Left renal pelvis (tissue), 4 donors: ENCODE data around the gene TAF7. TPM values are rescaled to one million over a fixed set of nuclear protein-coding genes. Genes with fewer than 3 reads are reported as not detected.
"Not testable (repeated sequence)": the region's sequence is repeated elsewhere in the genome, so short reads cannot be mapped to it uniquely, and the experiment has no call there.

ENCODE experiments used
- DNase-seq, 4 donors: peaks; one replicate each; pipeline ENCODE4 v3.0.0-alpha.2; 2013; ENCODE audit warnings: low read depth in 4 of 4, low spot score in 3 of 4
- polyA plus RNA-seq, 4 donors: library from polyadenylated mRNA; unstranded; fragments of 120-200 nt; gene quantifications; one replicate each; pipeline ENCODE4 v1.2.1, GENCODE V29; 2013; ENCODE audit not compliant: insufficient read length in 4 of 4

Gene TAF7
- 100 to 1,000 TPM; 142 to 184 (median 157) TPM for polyA plus RNA-seq

DNA sequence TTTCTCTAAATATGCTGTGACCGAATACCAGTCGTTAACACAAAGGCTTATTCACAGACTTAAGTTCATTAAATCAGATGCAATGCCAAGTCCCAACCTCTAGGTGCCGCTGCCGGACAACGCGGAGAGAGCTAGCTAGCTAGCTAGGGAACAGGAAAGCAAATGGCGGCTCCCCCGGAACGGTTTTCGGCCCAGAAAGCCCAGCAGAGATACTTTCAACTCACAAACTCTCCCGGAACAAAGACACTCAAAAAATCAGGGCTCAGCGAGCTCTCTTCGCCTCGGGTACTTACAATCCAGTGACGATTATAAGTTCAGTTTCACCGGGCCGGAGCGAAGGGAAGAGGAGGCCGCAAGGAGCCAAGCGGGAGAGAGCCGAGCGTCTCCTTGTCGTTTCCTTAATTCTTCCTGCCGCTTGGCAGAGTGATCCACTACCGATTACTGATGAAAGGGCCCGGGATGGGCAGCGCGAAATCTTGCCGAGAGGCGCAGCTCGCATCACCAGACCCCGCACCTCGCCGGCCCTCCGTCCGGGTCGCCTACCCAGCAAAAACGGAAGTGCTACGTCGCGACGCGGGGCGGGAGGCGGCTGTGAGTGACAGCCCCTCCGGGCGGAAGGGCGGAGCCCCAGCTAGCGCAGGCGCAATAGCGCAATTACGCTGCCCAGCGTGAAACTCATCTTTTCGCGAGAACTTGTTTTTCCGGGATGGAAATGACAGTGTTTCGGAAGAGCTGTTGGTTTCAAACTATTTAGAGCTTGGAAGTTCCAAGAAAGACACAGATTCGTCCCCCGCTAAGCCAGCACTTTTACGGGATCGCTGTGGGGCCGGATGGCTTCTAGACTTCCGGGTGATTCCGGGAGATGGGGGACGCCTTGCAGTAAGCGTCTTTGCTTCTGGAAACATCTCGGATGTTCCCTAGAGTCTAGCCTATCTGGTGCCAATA lies at the start of gene TAF7:
Gene TAF7 (minus strand): TSS at position 560 of the 945 bp plus-strand sequence. CDS start 740 bp downstream, outside the sequence.
- peak; percentile 87 to 90 (median 88) for DNase-seq

- no peak for DNase-seq
Measured at GRCh38 chr5:141366016-141366896, 45.7 kb upstream of the TAF7 start.

- no peak for DNase-seq
Measured at GRCh38 chr5:141363952-141364660, 43.5 kb upstream of the TAF7 start, which contains the start of gene PCDHGA5. Gene PCDHGA5 (plus strand): TSS chr5:141364162. CDS start chr5:141364331, 169 bp downstream.

GRCh38 chr5:141362719-141363118 lies 42.1 kb upstream of the TAF7 start:
- no peak for DNase-seq

DNA sequence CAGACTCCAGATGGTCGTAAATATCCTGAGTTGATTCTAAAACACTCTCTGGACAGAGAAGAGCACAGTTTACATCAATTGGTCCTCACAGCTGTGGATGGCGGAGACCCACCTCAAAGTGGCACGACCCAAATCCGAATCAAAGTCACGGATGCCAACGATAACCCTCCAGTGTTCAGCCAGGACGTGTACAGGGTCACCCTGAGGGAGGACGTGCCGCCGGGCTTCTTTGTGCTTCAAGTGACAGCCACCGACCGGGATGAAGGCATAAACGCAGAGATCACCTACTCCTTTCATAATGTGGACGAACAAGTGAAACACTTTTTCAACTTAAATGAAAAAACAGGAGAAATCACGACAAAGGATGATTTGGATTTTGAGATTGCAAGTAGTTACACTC lies 40.1 kb upstream of the TAF7 start:
- no peak for DNase-seq

DNA sequence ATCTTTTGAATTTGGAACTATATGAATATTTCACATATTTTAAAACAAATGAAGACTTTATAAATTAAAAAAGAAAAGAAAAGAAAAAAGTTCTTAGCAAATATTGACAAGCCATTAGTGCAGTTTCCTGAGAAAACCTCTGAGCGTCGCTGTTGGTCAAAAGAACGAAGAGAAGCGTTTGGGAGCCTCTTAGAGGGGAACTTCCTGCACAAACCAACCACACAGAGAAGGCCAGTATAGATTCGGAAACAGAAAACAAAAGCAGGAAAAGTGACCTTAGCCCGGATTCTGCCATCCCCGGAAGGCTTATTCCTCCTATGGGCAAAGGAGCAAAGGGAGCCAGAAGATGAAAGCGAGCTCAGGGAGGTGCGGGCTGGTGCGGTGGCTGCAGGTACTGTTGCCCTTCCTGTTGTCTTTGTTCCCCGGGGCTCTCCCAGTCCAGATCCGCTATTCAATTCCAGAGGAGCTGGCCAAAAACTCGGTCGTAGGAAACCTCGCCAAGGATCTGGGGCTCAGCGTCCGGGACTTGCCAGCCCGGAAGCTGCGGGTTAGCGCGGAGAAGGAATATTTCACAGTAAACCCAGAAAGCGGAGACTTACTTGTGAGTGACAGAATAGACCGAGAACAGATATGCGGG lies 39.3 kb upstream of the TAF7 start, which contains the start of gene PCDHGB2:
Gene PCDHGB2 (plus strand): TSS at position 205 of the 637 bp plus-strand sequence. CDS start 142 bp downstream, at position 347.
- no peak for DNase-seq

GRCh38 chr5:141356950-141357349 lies 36.4 kb upstream of the TAF7 start:
- no peak for DNase-seq

DNA sequence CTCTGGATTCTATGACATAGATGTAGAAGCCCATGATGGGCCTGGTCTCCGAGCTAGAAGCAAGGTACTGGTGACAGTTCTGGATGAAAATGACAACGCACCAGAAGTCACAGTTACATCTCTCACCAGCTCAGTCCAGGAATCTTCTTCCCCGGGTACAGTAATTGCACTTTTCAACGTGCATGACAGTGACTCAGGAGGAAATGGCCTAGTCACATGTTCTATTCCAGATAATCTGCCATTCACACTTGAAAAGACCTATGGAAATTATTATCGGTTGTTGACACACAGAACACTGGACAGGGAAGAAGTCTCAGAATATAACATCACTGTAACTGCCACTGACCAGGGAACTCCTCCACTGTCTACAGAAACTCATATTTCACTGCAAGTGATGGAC lies 35.5 kb upstream of the TAF7 start:
- DNase-seq: no peak

DNA sequence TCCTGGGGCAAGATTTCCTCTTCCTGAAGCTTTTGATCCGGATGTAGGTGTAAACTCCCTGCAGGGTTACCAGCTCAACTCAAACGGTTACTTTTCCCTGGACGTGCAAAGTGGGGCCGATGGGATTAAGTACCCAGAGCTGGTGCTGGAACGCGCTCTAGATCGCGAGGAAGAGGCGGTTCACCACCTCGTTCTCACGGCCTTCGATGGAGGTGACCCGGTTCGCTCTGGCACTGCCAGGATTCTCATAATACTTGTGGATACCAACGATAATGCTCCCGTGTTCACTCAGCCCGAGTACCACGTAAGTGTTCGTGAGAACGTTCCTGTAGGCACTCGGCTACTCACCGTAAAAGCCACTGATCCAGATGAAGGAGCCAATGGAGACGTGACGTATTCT lies 35.1 kb upstream of the TAF7 start:
- DNase-seq: no peak

- no peak for DNase-seq
Measured at GRCh38 chr5:141354900-141355469, 34.4 kb upstream of the TAF7 start, which contains the start of gene PCDHGA4. Gene PCDHGA4 (plus strand): TSS chr5:141355021. CDS start chr5:141355108, 87 bp downstream.

- no peak for DNase-seq
Measured at GRCh38 chr5:141351591-141351990, 31.0 kb upstream of the TAF7 start.

- DNase-seq: no peak
Measured at GRCh38 chr5:141349917-141350619, 29.5 kb upstream of the TAF7 start, which contains the start of gene PCDHGB1. Gene PCDHGB1 (plus strand): TSS chr5:141350099. CDS start chr5:141350261, 162 bp downstream.

DNA sequence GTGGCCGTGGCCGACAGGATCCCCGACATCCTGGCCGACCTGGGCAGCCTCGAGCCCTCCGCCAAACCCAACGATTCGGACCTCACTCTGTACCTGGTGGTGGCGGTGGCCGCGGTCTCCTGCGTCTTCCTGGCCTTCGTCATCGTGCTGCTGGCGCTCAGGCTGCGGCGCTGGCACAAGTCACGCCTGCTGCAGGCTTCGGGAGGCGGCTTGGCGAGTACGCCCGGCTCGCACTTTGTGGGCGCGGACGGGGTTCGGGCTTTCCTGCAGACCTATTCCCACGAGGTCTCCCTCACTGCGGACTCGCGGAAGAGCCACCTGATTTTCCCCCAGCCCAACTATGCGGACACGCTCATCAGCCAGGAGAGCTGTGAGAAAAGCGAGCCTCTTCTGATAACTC lies 25.4 kb upstream of the TAF7 start:
- DNase-seq: not testable (repeated sequence)

- DNase-seq: no peak
Measured at GRCh38 chr5:141345327-141345726, 24.7 kb upstream of the TAF7 start.

DNA sequence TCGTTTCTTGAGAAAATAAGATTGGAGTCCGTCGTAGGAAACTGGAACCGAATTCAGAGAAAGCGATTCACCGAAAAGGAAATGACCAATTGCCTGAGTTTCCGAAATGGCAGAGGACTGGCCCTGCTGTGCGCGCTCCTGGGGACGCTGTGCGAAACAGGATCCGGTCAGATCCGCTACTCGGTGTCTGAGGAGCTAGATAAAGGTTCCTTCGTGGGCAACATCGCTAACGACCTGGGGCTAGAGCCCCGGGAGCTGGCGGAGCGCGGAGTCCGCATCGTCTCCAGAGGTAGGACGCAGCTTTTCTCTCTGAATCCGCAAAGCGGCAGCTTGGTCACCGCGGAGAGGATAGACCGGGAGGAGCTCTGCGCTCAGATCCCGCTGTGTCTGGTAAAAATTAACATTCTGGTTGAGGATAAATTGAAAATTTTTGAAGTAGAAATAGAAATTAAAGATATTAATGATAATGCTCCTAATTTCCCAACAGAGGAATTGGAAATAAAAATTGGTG lies 23.4 kb upstream of the TAF7 start:
- DNase-seq: no peak

- no peak for DNase-seq
Measured at GRCh38 chr5:141343242-141343952, 22.8 kb upstream of the TAF7 start, which contains the start of gene PCDHGA3. Gene PCDHGA3 (plus strand): TSS chr5:141343829. CDS start chr5:141344034, 205 bp downstream.

DNA sequence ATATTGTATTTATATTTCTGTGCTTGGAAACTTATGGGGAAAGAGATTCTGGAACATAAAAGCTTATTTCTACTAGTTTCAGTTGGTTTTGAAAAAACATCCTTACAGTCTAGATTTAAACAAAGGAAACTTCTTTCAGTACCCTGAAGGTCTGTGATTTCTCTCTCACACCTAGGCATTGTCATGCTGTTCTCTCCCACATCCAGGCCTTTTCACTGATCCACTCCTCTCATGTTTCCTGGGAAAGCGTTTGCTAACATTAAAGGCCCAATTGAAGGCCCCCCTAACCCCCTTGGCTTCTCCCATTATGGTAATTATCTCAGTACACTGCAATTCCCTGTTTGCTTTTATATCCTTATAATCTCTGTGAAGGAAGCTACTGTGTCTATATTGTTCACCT lies 22.2 kb upstream of the TAF7 start:
- DNase-seq: no peak
